Forelimb muscle (tissue), 1 donor: ENCODE results near the gene RNFT2. TPM values are rescaled to one million over a fixed set of nuclear protein-coding genes. Genes with fewer than 3 reads are reported as not detected.
"Not testable (repeated sequence)": the region's sequence is repeated elsewhere in the genome, so short reads cannot be mapped to it uniquely, and the experiment has no call there.

Source experiments
- DNase-seq: peaks from one replicate; pipeline ENCODE4 v3.0.0-alpha.2; 2013; ENCODE audit warnings: low read depth
- polyA plus RNA-seq: library from polyadenylated mRNA; unstranded; fragments of 120-200 nt; gene quantifications from one replicate; pipeline ENCODE4 v1.2.1, GENCODE V29; 2013; ENCODE audit not compliant: insufficient read length

The RNFT2 gene
- polyA plus RNA-seq, 1 donor, result 1.0 TPM

- DNase-seq, result no peak
Observed at GRCh38 chr12:116792403-116792802, 54.3 kb downstream of the RNFT2 start.

- no peak for DNase-seq
Observed at GRCh38 chr12:116794725-116795124, 56.6 kb downstream of the RNFT2 start.

GRCh38 chr12:116797885-116798284 lies 59.8 kb downstream of the RNFT2 start:
- DNase-seq, result no peak

GRCh38 chr12:116798719-116799118 lies 60.6 kb downstream of the RNFT2 start:
- no peak for DNase-seq

DNA sequence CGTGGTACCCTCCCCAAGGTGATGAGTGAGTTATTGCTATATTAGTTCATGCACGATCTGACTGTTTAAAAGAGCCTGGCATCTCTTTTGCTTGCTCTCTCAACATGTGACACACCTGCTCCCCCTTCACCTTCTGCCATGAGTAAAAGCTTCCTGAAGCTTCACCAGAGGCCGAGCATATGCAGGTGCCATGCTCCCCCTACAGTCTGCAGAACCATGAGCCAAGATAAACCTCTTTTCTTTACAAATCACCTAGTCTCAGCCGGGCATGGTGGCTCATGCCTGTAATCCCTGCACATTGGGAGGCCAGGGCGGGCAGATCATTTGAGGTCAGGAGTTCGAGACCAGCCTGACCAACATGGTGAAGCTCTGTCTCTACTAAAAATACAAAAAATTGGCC lies 61.8 kb downstream of the RNFT2 start:
- DNase-seq, result no peak

DNA sequence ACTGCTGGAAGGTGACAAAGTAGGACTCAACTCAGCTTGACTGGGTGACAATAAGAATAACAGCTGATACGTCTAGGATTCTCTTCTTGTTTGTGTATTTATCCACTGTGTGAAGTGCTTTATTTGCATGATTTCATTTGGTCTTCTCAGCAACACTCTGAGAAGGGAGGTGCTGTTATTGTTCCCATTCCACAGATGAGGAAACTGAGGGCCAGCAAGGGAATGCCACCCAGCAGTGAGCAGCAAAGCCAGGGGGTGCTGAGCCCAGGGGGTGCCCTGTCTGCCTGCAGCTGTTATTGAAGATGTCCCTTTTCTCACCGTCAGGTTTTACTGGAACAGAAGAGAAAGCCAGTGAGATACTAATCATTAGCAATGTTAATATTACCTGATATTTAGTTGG lies 62.8 kb downstream of the RNFT2 start:
- no peak for DNase-seq

GRCh38 chr12:116802018-116802417 lies 63.9 kb downstream of the RNFT2 start:
- no peak for DNase-seq

- no peak for DNase-seq
Observed at GRCh38 chr12:116803013-116803736, 65.1 kb downstream of the RNFT2 start.

DNA sequence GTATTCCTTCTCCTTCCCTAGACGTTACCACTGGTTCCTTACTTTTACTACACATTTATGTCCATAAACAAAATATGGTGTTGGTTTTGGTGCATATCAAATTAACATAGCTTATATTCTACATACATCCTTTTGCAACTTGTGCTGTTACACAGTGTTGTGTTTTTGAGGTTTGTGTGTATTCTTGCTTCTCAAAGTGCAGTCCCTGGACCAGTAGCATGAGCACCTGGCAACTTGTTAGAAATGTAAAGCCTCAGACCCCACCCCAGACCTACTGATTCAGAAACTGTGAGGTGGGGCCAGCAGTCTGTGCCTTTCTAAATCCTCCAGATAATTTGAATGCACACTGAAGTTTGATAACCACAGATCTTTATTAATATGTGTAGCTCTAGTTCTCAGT lies 65.9 kb downstream of the RNFT2 start:
- DNase-seq, result no peak

DNA sequence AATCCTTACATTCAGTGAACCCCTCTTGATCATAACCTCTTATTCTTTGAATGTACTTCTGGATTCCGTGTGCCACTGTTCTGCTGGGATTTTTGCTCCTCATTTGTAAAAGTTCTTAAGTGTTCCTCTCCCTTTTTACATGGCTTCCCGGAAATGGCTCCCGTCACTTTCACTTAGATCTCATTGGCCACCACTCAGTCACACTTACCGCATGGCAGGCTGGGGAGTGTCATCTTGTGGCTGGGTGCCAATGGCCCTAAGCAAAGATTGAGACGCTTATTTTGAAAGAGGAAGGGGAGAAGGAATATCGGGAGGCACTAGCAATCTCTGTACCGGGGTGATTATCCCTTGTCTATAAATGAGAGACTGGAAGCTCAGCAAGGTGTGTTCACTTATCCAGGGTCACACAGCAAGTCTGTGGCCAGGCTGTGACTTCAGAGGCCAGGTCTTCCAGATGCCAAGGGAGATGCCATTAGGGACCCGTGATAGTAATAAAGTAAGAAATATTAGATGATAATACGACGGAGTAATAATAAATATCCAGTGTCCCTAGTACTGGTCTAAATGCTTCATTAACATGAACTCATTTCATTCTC lies 68.8 kb downstream of the RNFT2 start:
- no peak for DNase-seq

DNA sequence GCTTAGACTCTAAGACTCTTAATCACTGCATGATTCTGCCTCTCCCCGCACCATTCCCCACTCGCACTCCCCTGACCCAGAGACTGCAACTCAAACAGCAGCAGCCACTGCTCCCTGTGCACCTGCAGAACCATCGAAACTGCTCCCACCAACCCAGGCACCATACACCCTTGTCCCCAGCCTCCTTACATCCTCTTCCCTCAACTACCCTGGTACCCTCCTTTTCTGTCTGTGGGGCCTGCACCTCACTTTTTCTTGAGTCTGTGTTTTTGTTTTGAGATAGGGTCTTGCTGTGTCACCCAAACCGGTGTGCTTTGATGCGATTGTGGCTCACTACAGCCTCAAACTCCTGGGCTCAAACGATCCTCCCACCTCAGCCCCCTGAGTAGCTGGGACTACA lies 69.4 kb downstream of the RNFT2 start:
- no peak for DNase-seq

- no peak for DNase-seq
Observed at GRCh38 chr12:116808113-116809105, 70.3 kb downstream of the RNFT2 start.

GRCh38 chr12:116812238-116812637 lies 74.1 kb downstream of the RNFT2 start:
- no peak for DNase-seq

- DNase-seq, result no peak
Observed at GRCh38 chr12:116813271-116814041, 75.3 kb downstream of the RNFT2 start.

- not testable (repeated sequence) for DNase-seq
Observed at GRCh38 chr12:116814766-116815165, 76.7 kb downstream of the RNFT2 start.

- no peak for DNase-seq
Observed at GRCh38 chr12:116818341-116818856, 80.3 kb downstream of the RNFT2 start.

DNA sequence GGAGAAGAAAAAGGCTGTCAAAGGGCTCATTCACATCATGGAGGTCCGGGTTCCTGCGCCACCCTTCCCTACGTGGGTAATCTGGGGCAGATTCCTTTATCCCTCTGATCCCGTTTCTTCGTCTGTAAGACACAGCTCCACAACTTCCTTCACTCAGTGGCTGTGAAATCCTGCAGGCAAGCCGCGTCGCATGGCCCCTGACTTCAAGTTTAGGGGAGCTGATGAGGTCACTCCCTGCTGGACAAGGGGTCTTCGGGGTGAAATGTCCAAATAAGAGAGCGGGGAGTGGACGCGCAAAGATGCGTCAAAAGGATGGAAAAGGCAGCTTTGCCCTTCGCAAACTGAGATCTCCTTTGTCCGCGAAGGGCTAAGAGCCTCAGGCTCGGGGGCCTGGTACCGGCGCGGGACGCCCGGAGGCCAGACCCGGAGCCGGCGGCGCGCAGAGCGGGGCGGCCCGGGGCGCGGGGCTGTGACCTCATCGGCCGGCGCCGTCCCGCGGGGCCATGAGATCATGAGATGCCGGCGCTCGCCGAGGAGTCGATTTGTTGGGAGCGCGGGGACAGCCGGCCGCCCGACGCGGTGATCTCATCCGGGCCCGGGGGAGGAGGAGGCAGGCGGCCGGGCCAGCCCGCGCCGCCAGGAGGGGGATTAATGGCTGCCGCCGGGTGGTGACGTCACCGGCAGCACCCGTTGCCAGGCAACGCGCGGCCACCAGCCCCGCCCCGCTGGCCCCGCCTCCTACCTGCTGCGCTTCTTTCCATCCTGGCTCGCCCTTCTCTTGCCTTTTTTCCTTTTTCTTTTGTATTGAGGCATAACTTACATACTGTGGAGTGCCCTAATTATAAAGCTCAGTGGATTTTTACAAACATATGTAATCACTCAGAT lies 81.1 kb downstream of the RNFT2 start:
- DNase-seq, result peak; percentile 60

DNA sequence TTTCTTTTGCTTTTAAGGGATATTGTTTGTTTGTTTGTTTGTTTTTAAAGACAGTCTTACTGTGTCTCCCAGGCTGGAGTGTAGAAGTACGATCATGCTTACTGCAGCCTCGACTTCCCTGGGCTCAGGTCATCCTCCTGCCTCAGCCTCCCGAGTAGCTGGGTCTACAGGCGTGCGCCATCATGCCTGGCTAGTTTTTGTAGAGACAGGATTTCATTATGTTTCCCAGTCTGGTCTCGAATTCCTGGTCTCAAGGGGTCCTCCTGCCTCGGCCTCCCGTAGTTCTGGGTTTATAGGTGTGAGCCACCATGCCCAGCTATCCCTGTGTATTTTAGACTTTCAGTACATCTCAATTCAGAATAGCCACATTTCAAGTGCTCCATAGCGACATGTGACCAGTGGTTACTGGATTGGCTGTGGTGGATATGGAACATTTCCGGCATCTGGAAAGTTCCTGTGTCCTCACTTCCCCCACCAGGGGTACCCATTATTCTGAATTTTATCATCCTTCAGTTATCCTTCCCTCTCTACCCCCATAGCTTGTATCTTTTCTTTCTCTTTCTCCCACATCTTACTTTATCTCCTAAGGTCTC lies 82.0 kb downstream of the RNFT2 start:
- no peak for DNase-seq

GRCh38 chr12:116821291-116821690 lies 83.2 kb downstream of the RNFT2 start:
- DNase-seq, result no peak

- no peak for DNase-seq
Observed at GRCh38 chr12:116827432-116827831, 89.3 kb downstream of the RNFT2 start.
